ENCODE results near the gene LSAMP.

- no peak for TF ChIP-seq CTCF (IDR thresholded peaks at IDR 0.05)
- no peak for TF ChIP-seq EZH2 (IDR thresholded peaks at IDR 0.05; ENCODE audit: borderline replicate concordance, insufficient read depth, low read depth, low read length, poor library complexity, severe bottlenecking)
Measured at GRCh38 chr3:115960799-115961198, 484.5 kb downstream of the LSAMP start.
